GM12801 (cell line): Measurements from ENCODE around the gene IFI27.

Experiments used
- CTCF ChIP-seq: IDR thresholded peaks from one replicate; pipeline ENCODE4 v1.5.1; 2011; ENCODE audit warnings: control low read depth; ENCODE audit not compliant: insufficient read length; ENCODE audit errors: extremely low read depth

The IFI27 gene

GRCh38 chr14:94136575-94137331, 26.2 kb downstream of the IFI27 start:
- peak; percentile 88 for TF ChIP-seq CTCF

DNA sequence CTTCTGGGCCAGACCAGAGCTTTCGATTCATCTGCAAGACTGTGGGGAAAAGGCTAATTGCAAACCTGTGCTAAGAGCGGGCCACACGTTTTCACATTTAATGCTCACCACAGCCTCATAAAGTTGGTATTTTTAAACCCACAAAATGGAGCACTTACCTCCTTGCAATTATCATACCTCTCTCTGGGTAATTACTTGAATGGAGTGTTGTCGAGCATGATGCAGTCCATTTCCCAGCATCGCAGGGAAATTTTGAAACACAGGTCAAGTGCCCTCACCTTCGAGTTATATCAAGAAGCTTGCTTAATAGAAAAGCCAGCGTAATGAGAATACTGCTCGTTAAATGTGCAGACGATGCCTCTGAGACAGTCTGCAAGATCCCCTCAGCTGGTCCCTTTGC, 27.7 kb downstream of the IFI27 start:
- TF ChIP-seq CTCF = no peak

DNA sequence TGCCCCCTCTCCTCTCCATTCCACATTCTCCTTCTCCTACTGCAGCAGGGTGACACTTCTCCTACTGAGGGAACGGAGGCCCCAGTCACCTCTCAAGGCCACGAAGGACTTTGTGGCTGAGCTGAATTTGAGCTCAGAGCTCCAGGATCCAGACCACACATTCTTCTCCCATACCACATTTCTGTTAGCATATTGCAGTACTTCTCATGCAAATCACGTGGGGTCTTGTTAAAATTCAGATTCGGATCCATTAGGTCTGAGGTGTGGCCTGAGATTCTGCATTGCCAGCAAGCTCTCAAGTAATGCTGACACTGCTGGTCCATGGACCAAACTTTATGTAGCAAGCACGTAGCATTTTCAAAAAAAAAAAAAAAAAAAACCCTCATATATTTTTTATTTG, 28.5 kb downstream of the IFI27 start:
- TF ChIP-seq CTCF = no peak

GRCh38 chr14:94139421-94139820, 28.9 kb downstream of the IFI27 start:
- no peak for TF ChIP-seq CTCF

DNA sequence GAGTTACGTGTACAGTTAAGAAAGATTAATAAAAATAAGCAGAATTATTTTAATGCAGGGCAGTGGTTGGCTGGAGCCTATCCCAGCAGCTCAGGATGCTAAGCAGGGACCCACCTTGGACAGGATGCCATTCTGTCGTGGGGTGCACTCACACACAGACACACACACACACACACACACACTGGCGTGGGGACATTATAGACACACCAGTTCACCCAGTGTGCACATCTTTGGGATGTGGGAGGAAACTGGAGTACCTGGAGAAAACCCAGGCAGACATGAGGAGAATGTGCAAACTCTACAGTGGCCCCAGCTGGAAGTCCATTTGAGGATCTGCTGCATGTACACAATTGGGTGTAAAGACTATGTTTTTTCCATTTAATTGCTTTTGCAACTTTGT, 31.7 kb downstream of the IFI27 start:
- TF ChIP-seq CTCF = no peak

DNA sequence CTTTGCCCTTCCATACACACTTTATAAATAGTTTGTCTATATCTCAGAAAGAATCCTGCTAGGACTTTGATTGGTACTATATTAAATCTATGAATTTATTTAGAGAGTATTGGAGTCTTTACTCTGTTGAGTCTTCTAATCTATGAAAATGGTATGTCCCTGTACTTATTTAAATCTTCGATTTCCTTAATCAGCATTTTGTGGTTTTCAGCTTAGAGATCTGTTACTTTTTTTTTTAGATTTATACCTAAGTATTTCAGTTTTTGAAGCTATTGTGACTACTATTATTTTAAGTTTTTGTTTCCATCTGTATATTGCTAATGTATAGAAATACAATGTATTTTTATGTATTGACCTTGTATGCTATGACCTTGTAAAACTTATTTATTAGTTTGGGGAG, 32.3 kb downstream of the IFI27 start:
- TF ChIP-seq CTCF = no peak

GRCh38 chr14:94143239-94143638, 32.7 kb downstream of the IFI27 start:
- TF ChIP-seq CTCF = no peak
